Panc1 (cell line): Measurements from ENCODE around the gene TCN1.

Source experiments
- TF ChIP-seq, protein P1 (sequence below): fragments of 450-650 bp; IDR thresholded peaks from 2 replicates; pipeline ENCODE4 v1.5.1; 2017; ENCODE audit warnings: mild to moderate bottlenecking
- TF ChIP-seq, protein P2 (sequence below), 2 experiments: IDR thresholded peaks; 2 replicates each; pipeline ENCODE4 v1.6.1; 2011 to 2012; ENCODE audit warnings: low read depth in 2 of 2, control low read depth in 1 of 2, low read length in 1 of 2, mild to moderate bottlenecking in 1 of 2, moderate library complexity in 1 of 2; ENCODE audit not compliant: insufficient read depth in 1 of 2

DNA sequence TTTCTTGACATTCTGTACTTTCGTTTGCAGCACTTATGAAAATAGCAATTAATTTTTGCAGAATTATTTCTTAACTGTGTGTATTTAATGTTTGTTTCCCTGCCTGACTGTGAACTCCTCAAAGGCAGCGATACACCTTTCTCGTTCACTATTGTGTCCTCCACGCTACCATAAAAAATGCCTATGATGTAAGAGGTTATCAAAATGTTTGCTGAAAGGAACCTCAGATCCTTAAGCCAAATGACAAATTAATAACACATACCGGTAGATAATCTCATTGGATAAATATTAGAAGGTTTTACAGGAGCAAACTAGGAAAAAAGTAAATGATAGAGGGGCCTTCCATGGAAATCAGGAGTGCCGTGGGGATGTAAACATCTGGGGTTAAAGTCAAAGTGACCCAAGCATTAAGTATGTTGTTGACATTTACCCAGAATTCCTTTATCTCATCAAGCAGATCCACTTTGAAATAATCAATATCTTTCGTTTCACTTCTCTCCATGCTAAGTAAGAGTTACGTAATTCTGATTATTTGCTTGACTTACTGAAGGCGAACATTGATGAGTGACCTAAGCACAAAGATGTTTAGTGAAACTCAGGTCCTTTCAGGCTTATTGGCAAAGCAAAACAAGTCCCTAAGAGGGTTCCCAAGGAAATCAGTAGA, 9.7 kb upstream of the TCN1 start:
- TF ChIP-seq, protein P1, sequence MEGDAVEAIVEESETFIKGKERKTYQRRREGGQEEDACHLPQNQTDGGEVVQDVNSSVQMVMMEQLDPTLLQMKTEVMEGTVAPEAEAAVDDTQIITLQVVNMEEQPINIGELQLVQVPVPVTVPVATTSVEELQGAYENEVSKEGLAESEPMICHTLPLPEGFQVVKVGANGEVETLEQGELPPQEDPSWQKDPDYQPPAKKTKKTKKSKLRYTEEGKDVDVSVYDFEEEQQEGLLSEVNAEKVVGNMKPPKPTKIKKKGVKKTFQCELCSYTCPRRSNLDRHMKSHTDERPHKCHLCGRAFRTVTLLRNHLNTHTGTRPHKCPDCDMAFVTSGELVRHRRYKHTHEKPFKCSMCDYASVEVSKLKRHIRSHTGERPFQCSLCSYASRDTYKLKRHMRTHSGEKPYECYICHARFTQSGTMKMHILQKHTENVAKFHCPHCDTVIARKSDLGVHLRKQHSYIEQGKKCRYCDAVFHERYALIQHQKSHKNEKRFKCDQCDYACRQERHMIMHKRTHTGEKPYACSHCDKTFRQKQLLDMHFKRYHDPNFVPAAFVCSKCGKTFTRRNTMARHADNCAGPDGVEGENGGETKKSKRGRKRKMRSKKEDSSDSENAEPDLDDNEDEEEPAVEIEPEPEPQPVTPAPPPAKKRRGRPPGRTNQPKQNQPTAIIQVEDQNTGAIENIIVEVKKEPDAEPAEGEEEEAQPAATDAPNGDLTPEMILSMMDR, result no peak
- TF ChIP-seq, protein P2, sequence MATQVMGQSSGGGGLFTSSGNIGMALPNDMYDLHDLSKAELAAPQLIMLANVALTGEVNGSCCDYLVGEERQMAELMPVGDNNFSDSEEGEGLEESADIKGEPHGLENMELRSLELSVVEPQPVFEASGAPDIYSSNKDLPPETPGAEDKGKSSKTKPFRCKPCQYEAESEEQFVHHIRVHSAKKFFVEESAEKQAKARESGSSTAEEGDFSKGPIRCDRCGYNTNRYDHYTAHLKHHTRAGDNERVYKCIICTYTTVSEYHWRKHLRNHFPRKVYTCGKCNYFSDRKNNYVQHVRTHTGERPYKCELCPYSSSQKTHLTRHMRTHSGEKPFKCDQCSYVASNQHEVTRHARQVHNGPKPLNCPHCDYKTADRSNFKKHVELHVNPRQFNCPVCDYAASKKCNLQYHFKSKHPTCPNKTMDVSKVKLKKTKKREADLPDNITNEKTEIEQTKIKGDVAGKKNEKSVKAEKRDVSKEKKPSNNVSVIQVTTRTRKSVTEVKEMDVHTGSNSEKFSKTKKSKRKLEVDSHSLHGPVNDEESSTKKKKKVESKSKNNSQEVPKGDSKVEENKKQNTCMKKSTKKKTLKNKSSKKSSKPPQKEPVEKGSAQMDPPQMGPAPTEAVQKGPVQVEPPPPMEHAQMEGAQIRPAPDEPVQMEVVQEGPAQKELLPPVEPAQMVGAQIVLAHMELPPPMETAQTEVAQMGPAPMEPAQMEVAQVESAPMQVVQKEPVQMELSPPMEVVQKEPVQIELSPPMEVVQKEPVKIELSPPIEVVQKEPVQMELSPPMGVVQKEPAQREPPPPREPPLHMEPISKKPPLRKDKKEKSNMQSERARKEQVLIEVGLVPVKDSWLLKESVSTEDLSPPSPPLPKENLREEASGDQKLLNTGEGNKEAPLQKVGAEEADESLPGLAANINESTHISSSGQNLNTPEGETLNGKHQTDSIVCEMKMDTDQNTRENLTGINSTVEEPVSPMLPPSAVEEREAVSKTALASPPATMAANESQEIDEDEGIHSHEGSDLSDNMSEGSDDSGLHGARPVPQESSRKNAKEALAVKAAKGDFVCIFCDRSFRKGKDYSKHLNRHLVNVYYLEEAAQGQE (IDR thresholded peaks at IDR 0.05; ENCODE audit: insufficient read depth in 1 of 2, low read depth in 2 of 2, low read length in 1 of 2), result no peak
